Endothelial cell of umbilical vein (primary cell): ENCODE results near the gene FOXK1. TPM values are rescaled to one million over a fixed set of nuclear protein-coding genes. Genes with fewer than 3 reads are reported as not detected.

Experiments
- BruUV-seq: library from RNA; stranded (reverse); fragments of 400-500 nt; replicated peaks from 2 replicates; lab custom pipeline; 2021; lab: Mats Ljungman, UMichigan
- CTCF ChIA-PET: fragments of 300-600, 350-600 bp; sonication (Branson Sonifier 250); formaldehyde crosslinking; loops from one replicate; lab custom pipeline; 2021; ENCODE audit warnings: antibody characterized with exemption, inconsistent platforms; lab: Charles Lee
- POLR2A ChIA-PET: fragments of 300-600, 350-600 bp; sonication (Branson Sonifier 250); formaldehyde crosslinking; loops from one replicate; lab custom pipeline; 2021; ENCODE audit warnings: antibody characterized with exemption, inconsistent platforms; lab: Charles Lee
- DNase-seq: peaks from one replicate; pipeline ENCODE4 v3.0.0-alpha.2; 2011; ENCODE audit warnings: low read depth, low spot score
- FAIRE-seq: peaks from 2 replicates; lab custom pipeline; 2011; peaks lifted over from hg19 to GRCh38; lab: Jason Lieb, UNC
- H2AFZ ChIP-seq: 2 replicates; pipeline ENCODE4 v1.6.0; 2012; ENCODE audit warnings: low read depth, low read length, control low read depth, inconsistent platforms
- H3K27ac ChIP-seq: 2 replicates; pipeline ENCODE4 v1.5.1; 2011; ENCODE audit warnings: low read depth, mild to moderate bottlenecking, control low read depth, low read length, moderate library complexity; ENCODE audit not compliant: insufficient read depth
- H3K27me3 ChIP-seq, 2 experiments: 2 replicates each; pipeline versions ENCODE4 v1.6.0 to v1.6.1; 2011; ENCODE audit warnings: low read length in 2 of 2, mixed read lengths in 1 of 2; ENCODE audit not compliant: control insufficient read depth in 2 of 2, insufficient read depth in 2 of 2
- H3K36me3 ChIP-seq, 2 experiments: 2 replicates in 1 of 2; 3 replicates in 1 of 2; pipeline ENCODE4 v1.5.1; 2011; ENCODE audit warnings: low read length in 2 of 2, mild to moderate bottlenecking in 1 of 2, moderate library complexity in 1 of 2; ENCODE audit not compliant: control insufficient read depth in 2 of 2, insufficient read depth in 2 of 2; ENCODE audit errors: extremely low read depth in 1 of 2
- H3K4me1 ChIP-seq: 3 replicates; pipeline ENCODE4 v1.5.1; 2011; ENCODE audit warnings: mild to moderate bottlenecking, low read length; ENCODE audit not compliant: control insufficient read depth, insufficient read depth; ENCODE audit errors: extremely low read depth
- H3K4me2 ChIP-seq: 2 replicates; pipeline ENCODE4 v1.6.1; 2011; ENCODE audit warnings: low read length, control low read depth, mixed read lengths; ENCODE audit not compliant: insufficient read depth
- H3K4me3 ChIP-seq, 3 experiments: fragments of 200-600 bp in 1 of 3; sonication (generic), shearing (Covaris generic) in 1 of 3; replicated peaks in 1 of 3; 2 replicates each; pipeline ENCODE4 v1.5.1; 2011 to 2016; ENCODE audit warnings: control low read depth in 3 of 3, low read length in 3 of 3, mild to moderate bottlenecking in 2 of 3, inconsistent platforms in 1 of 3, low read depth in 1 of 3, moderate library complexity in 1 of 3; ENCODE audit not compliant: insufficient read depth in 1 of 3
- H3K79me2 ChIP-seq: 2 replicates; pipeline ENCODE4 v1.6.0; 2012; ENCODE audit warnings: low read length, inconsistent platforms; ENCODE audit not compliant: control insufficient read depth, insufficient read depth
- H3K9ac ChIP-seq: replicated peaks from 2 replicates; pipeline ENCODE3; 2011; ENCODE audit warnings: low read length, control low read depth; ENCODE audit not compliant: insufficient read depth; ENCODE audit errors: extremely low read depth
- H3K9me1 ChIP-seq: replicated peaks from 3 replicates; pipeline ENCODE4 v1.6.0; 2011; ENCODE audit warnings: mild to moderate bottlenecking, low read length; ENCODE audit not compliant: control insufficient read depth, insufficient read depth; ENCODE audit errors: extremely low read depth
- H3K9me3 ChIP-seq: replicated peaks from 2 replicates; pipeline ENCODE4 v1.5.1; 2012; ENCODE audit warnings: low read length, inconsistent platforms; ENCODE audit not compliant: control insufficient read depth, insufficient read depth
- H4K20me1 ChIP-seq: replicated peaks from 2 replicates; pipeline ENCODE3; 2011; ENCODE audit warnings: mild to moderate bottlenecking, low read length; ENCODE audit not compliant: control insufficient read depth, insufficient read depth; ENCODE audit errors: extremely low read depth
- CTCF ChIP-seq, 2 donors: IDR thresholded peaks; 1 replicate in 1 of 2; 2 replicates in 1 of 2; pipeline ENCODE4 v1.5.1; 2011; ENCODE audit warnings: low read length in 2 of 2, mild to moderate bottlenecking in 2 of 2, moderate library complexity in 2 of 2, control low read depth in 1 of 2, inconsistent platforms in 1 of 2, low read depth in 1 of 2; ENCODE audit not compliant: insufficient read depth in 1 of 2; ENCODE audit errors: extremely low read depth in 1 of 2
- EZH2 ChIP-seq: IDR thresholded peaks from 2 replicates; pipeline ENCODE4 v1.6.1; 2012; ENCODE audit warnings: borderline replicate concordance, low read depth, mild to moderate bottlenecking, moderate library complexity, low read length, inconsistent platforms; ENCODE audit not compliant: severe bottlenecking
- dilution Hi-C: fragments of 300-500 bp; cut with MboI; formaldehyde crosslinking; loops from one replicate; pipeline ENCODE4 v1.15.0; 2019; ENCODE audit warnings: low sequenced_read_pairs; ENCODE audit not compliant: extremely low pct_ligation_motif_present
- intact Hi-C: fragments of 100-400 bp; cut with micrococcal nuclease; formaldehyde crosslinking; loops from one replicate; pipeline ENCODE4 v1.10.0; 2022
- polyA plus RNA-seq, 4 experiments: library from polyadenylated mRNA; depleted of rRNA in 3 of 4; stranded (reverse) in 3 of 4; unstranded in 1 of 4; fragments of >200 nt; gene quantifications; 2 replicates each; pipeline versions ENCODE4 v1.2.1 to v1.2.3, GENCODE V29; 2011 to 2012; ENCODE audit warnings: missing spikeins in 1 of 4
- total RNA-seq: library from RNA; stranded (reverse); gene quantifications from 2 replicates; pipeline ENCODE4 v1.2.3, GENCODE V29; 2021

Gene FOXK1
- total and polyA plus RNA-seq, 2 donors (not counting 3 experiments of a cell fraction or from before 2014, with no cell fraction given) = 8.0 to 52.1 TPM

- Histone ChIP-seq H3K4me1 (no peaks in the 10 kb centered on the region), H3K36me3 (peaks cover 5 to 25% of the 10 kb centered on the region in 2 experiments), H3K27me3 (no peaks in the 10 kb centered on the region), H3K27ac (no peak overlapping the region), H4K20me1 (no peaks in the 10 kb centered on the region), H3K79me2 (no peaks in the 10 kb centered on the region), H3K4me2 (peak overlapping the region; percentile 52), H3K9me1 (no peaks in the 10 kb centered on the region), H3K9ac (peak overlapping the region; percentile 33), H2AFZ (no peak overlapping the region), H3K9me3 (no peaks in the 10 kb centered on the region), H3K4me3 (peak overlapping the region in 1 of 3 experiments; percentile 23)
- DNase-seq (peak; percentile 51), FAIRE-seq (no peak)
- intact Hi-C loops (no loop called here), dilution Hi-C loops (no loop called here)
- ChIA-PET CTCF (interaction anchor here (0.6 to 9.9 kb wide), 20 partner anchors 10 to 410 kb away, joined by 3 to 104 read pairs (median 4); partner anchors contain the start of genes AP5Z1 and RADIL), POLR2A (interaction anchor here (1.5 kb wide), 1 partner anchor 17 kb away, joined by 4 read pairs; the partner anchor contains the start of gene AP5Z1)
- TF ChIP-seq EZH2 (no peak), CTCF (IDR thresholded peaks at IDR 0.05; ENCODE audit: extremely low read depth in 1 of 2, insufficient read depth in 1 of 2, low read depth in 1 of 2, low read length in 2 of 2) (peak; percentile 62 to 88)
- BruUV-seq = no TSS peak
These were observed 109.8 kb downstream of the FOXK1 start for GRCh38 chr7:4791738-4792536.
